HepG2 (cell line): ENCODE results near the gene TCF25. TPM values are rescaled to one million over a fixed set of nuclear protein-coding genes. Genes with fewer than 3 reads are reported as not detected.

ENCODE experiments used
- ATAC-seq: fragments of 200-7000 bp; cut with Tn5 transposase; 3 replicates; pipeline ENCODE4 v1.9.1; 2020; ENCODE audit warnings: mild to moderate bottlenecking, moderate library complexity
- BruUV-seq: library from RNA; stranded (reverse); fragments of 400-500 nt; replicated peaks from 2 replicates; lab custom pipeline; 2021; lab: Mats Ljungman, UMichigan
- CTCF ChIA-PET: fragments of 300-600 bp; formaldehyde crosslinking; extraction: SDS; loops from one replicate; lab custom pipeline; 2021; ENCODE audit warnings: low total read pairs, inconsistent platforms, low intra/inter-chr PET ratio; lab: Yijun Ruan, JAX
- POLR2A ChIA-PET: fragments of 350-600 bp; sonication (Branson Sonifier 250); formaldehyde crosslinking; loops from one replicate; lab custom pipeline; 2020; ENCODE audit warnings: antibody characterized with exemption, inconsistent platforms; lab: Yijun Ruan, JAX
- DNase-seq: peaks from one replicate; pipeline ENCODE4 v3.0.0-alpha.2; 2015; ENCODE audit warnings: low spot score
- FAIRE-seq: peaks from 3 replicates; lab custom pipeline; 2011; peaks lifted over from hg19 to GRCh38; lab: Jason Lieb, UNC
- H2AFZ ChIP-seq: one replicate; pipeline ENCODE4 v1.6.1; 2011; ENCODE audit warnings: low read length, inconsistent platforms
- H3K27ac ChIP-seq: fragments of 300-600 bp; 3 replicates; pipeline ENCODE4 v1.8.0; 2011; ENCODE audit warnings: mixed run types, mild to moderate bottlenecking, mixed read lengths, low read length, inconsistent platforms; ENCODE audit not compliant: insufficient read depth; ENCODE audit errors: extremely low read length
- H3K27me3 ChIP-seq, 2 experiments: fragments of 200-600 bp in 1 of 2; 2 replicates in 1 of 2; 3 replicates in 1 of 2; pipeline versions ENCODE4 v1.6.0 to v1.8.0; 2011; ENCODE audit warnings: low read length in 2 of 2, mild to moderate bottlenecking in 2 of 2, moderate library complexity in 2 of 2, inconsistent platforms in 1 of 2; ENCODE audit not compliant: insufficient read depth in 2 of 2, control insufficient read depth in 1 of 2
- H3K36me3 ChIP-seq, 2 experiments: fragments of 200-600 bp in 1 of 2; replicated peaks in 1 of 2; 2 replicates in 1 of 2; 3 replicates in 1 of 2; pipeline versions ENCODE4 v1.5.1 to v1.8.0; 2011; ENCODE audit warnings: low read length in 2 of 2, inconsistent platforms in 1 of 2; ENCODE audit not compliant: insufficient read depth in 2 of 2, control insufficient read depth in 1 of 2
- H3K4me1 ChIP-seq: 2 replicates; pipeline ENCODE4 v1.5.1; 2012; ENCODE audit warnings: low read length, inconsistent platforms; ENCODE audit not compliant: insufficient read depth
- H3K4me2 ChIP-seq: 2 replicates; pipeline ENCODE4 v1.6.0; 2011; ENCODE audit warnings: low read depth, low read length, inconsistent platforms
- H3K4me3 ChIP-seq, 3 experiments: fragments of 200-600 bp in 1 of 3; sonication (generic), shearing (Covaris generic) in 1 of 3; replicated peaks in 1 of 3; 2 replicates each; pipeline ENCODE4 v1.5.1; 2011 to 2016; ENCODE audit warnings: low read length in 3 of 3, inconsistent platforms in 2 of 3, low read depth in 2 of 3, mild to moderate bottlenecking in 2 of 3, control low read depth in 1 of 3, mixed read lengths in 1 of 3; ENCODE audit not compliant: insufficient read depth in 1 of 3
- H3K79me2 ChIP-seq: one replicate; pipeline ENCODE4 v1.6.1; 2011; ENCODE audit warnings: low read length, inconsistent platforms; ENCODE audit not compliant: insufficient read depth
- H3K9ac ChIP-seq: 2 replicates; pipeline ENCODE4 v1.6.0; 2011; ENCODE audit warnings: mild to moderate bottlenecking, low read depth, low read length, inconsistent platforms; ENCODE audit not compliant: insufficient read depth
- H3K9me3 ChIP-seq: 2 replicates; pipeline ENCODE4 v1.5.1; 2012; ENCODE audit warnings: mild to moderate bottlenecking, low read length
- H4K20me1 ChIP-seq: 2 replicates; pipeline ENCODE4 v1.6.0; 2011; ENCODE audit warnings: inconsistent platforms, mild to moderate bottlenecking, low read length, moderate library complexity; ENCODE audit not compliant: insufficient read depth
- HNRNPL ChIP-seq: fragments of 200-400 bp; formaldehyde crosslinking; IDR thresholded peaks from 2 replicates; pipeline ENCODE4 v1.6.1; 2017; ENCODE audit warnings: mild to moderate bottlenecking, low read depth, low read length
- MIXL1 ChIP-seq: IDR thresholded peaks from 2 replicates; pipeline ENCODE4 v1.6.1; 2016
- RELA ChIP-seq: sonication (generic); formaldehyde crosslinking; IDR thresholded peaks from 2 replicates; pipeline ENCODE4 v1.4.0; 2020; ENCODE audit warnings: missing genetic modification reagents
- STAT6 ChIP-seq: sonication (generic); formaldehyde crosslinking; IDR thresholded peaks from 2 replicates; pipeline ENCODE4 v1.4.0; 2020; ENCODE audit warnings: missing genetic modification reagents, mild to moderate bottlenecking, borderline replicate concordance
- TAF1 ChIP-seq: sonication (generic); formaldehyde crosslinking; IDR thresholded peaks from 2 replicates; pipeline ENCODE4 v1.4.0; 2020; ENCODE audit warnings: missing genetic modification reagents
- TEAD3 ChIP-seq: optimal IDR thresholded peaks from 2 replicates; pipeline ENCODE3; 2016; ENCODE audit warnings: borderline replicate concordance
- ZBTB1 ChIP-seq: sonication (generic); formaldehyde crosslinking; IDR thresholded peaks from 2 replicates; pipeline ENCODE4 v1.4.0; 2020; ENCODE audit warnings: missing genetic modification reagents, borderline replicate concordance
- ZNF282 ChIP-seq: fragments of 450-650 bp; IDR thresholded peaks from 2 replicates; pipeline ENCODE4 v1.6.1; 2018; ENCODE audit not compliant: partially characterized antibody
- ZNF292 ChIP-seq: sonication (generic); formaldehyde crosslinking; IDR thresholded peaks from 2 replicates; pipeline ENCODE4 v1.8.1; 2022; ENCODE audit warnings: mild to moderate bottlenecking, low read depth, missing genetic modification reagents, borderline replicate concordance
- ZNF776 ChIP-seq: sonication (generic); formaldehyde crosslinking; IDR thresholded peaks from 2 replicates; pipeline ENCODE4 v1.4.0; 2020; ENCODE audit warnings: mild to moderate bottlenecking, missing genetic modification reagents
- WGBS: methylation state at CpG from one replicate; pipeline ENCODE4 v1.1.6; 2017; ENCODE audit warnings: low lambda C conversion rate; 5-methylcytosine and 5-hydroxymethylcytosine counted together
- in situ Hi-C: cut with HindIII; loops from 2 replicates; pipeline ENCODE4 v1.10.0; 2017; ENCODE audit warnings: low pct_unique_long_range_greater_than_20kb; ENCODE audit not compliant: extremely low pct_ligation_motif_present
- intact Hi-C: fragments of 100-400 bp; cut with micrococcal nuclease; formaldehyde crosslinking; loops from one replicate; pipeline ENCODE4 v1.10.0; 2022; ENCODE audit not compliant: unreplicated experiment
- polyA plus RNA-seq, 8 experiments: library from polyadenylated mRNA; depleted of rRNA in 3 of 8; stranded (reverse) in 7 of 8; unstranded in 1 of 8; fragments of >200 nt; fragmentation: Illumina TruSeq in 4 of 8; extraction: Trizol in 4 of 8; gene quantifications; 2 replicates each; pipeline versions ENCODE4 v1.2.1 to v1.2.3, GENCODE V29; 2011 to 2016; ENCODE audit warnings: low read depth in 4 of 8, missing spikeins in 1 of 8, mixed read lengths in 1 of 8; ENCODE audit not compliant: insufficient read depth in 1 of 8
- total RNA-seq, 5 experiments: library from RNA; depleted of rRNA; stranded (reverse); fragments of >200 nt; fragmentation: Illumina TruSeq; extraction: Trizol; gene quantifications; 2 replicates each; pipeline ENCODE4 v1.2.3, GENCODE V29; 2016; ENCODE audit warnings: low read depth in 1 of 5
- TF ChIP-seq, protein P1 (sequence below): sonication (generic); formaldehyde crosslinking; IDR thresholded peaks from 2 replicates; pipeline ENCODE4 v1.5.1; 2020; ENCODE audit warnings: missing genetic modification reagents, mild to moderate bottlenecking, borderline replicate concordance

The TCF25 gene
- total and polyA plus RNA-seq, 2 of the 13 experiments (the other 11 are each of a cell fraction or from before 2014, with no cell fraction given), result 138 to 206 TPM

DNA sequence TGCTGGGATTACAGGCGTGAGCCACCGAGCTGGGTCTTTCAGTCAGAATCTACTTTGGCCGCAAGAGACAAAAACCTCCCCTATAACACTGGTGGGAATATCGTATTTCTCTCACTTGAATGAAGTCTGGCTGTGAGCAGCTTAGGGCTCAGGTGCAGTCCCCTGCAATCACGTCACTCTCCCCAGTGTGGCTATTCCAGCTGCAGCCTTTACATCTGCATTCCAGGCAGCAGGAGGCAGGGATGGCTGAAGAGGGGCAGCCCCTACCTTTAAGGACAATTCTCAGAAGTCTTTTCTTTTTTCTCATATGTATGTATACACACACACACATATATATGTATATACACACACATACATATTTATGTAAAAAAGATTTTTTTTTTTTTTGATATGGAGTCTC lies 78.1 kb downstream of the TCF25 start:
- Histone ChIP-seq H2AFZ (no peak overlapping the region), H3K4me2 (no peak overlapping the region), H3K9ac (no peak overlapping the region), H3K79me2 (peaks cover 15% of the 10 kb centered on the region), H3K27me3 (no peaks in the 10 kb centered on the region; a peak in 1 of 5 replicates), H3K36me3 (peaks cover 10 to 11% of the 10 kb centered on the region in 2 experiments; a peak in 4 of 5 replicates), H3K9me3 (no peaks in the 10 kb centered on the region), H3K4me3 (no peak overlapping the region), H3K27ac (no peak overlapping the region), H4K20me1 (no peaks in the 10 kb centered on the region), H3K4me1 (peaks cover 26% of the 10 kb centered on the region)
- WGBS, result 96% methylated on average over 5 of the region's 5 CpGs
- POLR2A ChIA-PET, result interaction anchor here (1.1 kb wide), 2 partner anchors 22 to 32 kb away, joined by 3 to 4 read pairs; partner anchors contain the start of gene MC1R
- in situ Hi-C loops, result no loop called here
- no peak for TF ChIP-seq RELA (CRISPR knock-in tag)
- TF ChIP-seq TEAD3 (CRISPR knock-in tag), result peak; percentile 60
- intact Hi-C loops, result no loop called here
- FAIRE-seq (no peak), ATAC-seq (no peak), DNase-seq (no peak)
- CTCF ChIA-PET, result no interaction called here
- TSS peak; percentile 37 for BruUV-seq

GRCh38 chr16:89952049-89952448 lies 78.7 kb downstream of the TCF25 start:
- Histone ChIP-seq H4K20me1 (no peaks in the 10 kb centered on the region), H2AFZ (no peak overlapping the region), H3K9ac (no peak overlapping the region), H3K4me3 (no peak overlapping the region), H3K9me3 (no peaks in the 10 kb centered on the region), H3K36me3 (peaks cover 14 to 16% of the 10 kb centered on the region in 2 experiments; a peak in 4 of 5 replicates), H3K27me3 (no peaks in the 10 kb centered on the region; a peak in 1 of 5 replicates), H3K4me2 (no peak overlapping the region), H3K4me1 (peaks cover 20% of the 10 kb centered on the region), H3K27ac (no peak overlapping the region), H3K79me2 (peaks cover 15% of the 10 kb centered on the region)
- in situ Hi-C loops (no loop called here), intact Hi-C loops (no loop called here)
- CTCF ChIA-PET, result no interaction called here
- no peak for FAIRE-seq
- ATAC-seq, result no peak
- TF ChIP-seq STAT6 (CRISPR knock-in tag), result no peak
- TF ChIP-seq ZNF776 (CRISPR knock-in tag), result no peak
- no peak for TF ChIP-seq ZNF282
- TF ChIP-seq MIXL1 (CRISPR knock-in tag), result no peak
- TF ChIP-seq, protein P1, sequence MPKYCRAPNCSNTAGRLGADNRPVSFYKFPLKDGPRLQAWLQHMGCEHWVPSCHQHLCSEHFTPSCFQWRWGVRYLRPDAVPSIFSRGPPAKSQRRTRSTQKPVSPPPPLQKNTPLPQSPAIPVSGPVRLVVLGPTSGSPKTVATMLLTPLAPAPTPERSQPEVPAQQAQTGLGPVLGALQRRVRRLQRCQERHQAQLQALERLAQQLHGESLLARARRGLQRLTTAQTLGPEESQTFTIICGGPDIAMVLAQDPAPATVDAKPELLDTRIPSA (CRISPR knock-in tag), result no peak
- no peak for TF ChIP-seq ZNF292 (CRISPR knock-in tag)
- TF ChIP-seq ZBTB1 (CRISPR knock-in tag), result no peak
- TF ChIP-seq HNRNPL, result no peak
- TF ChIP-seq TAF1 (CRISPR knock-in tag), result no peak
- 99% methylated on average over 12 of the region's 12 CpGs for WGBS
- no peak for DNase-seq
- no TSS peak for BruUV-seq
- POLR2A ChIA-PET, result no interaction called here
